Prostate gland (tissue), 2 donors: ENCODE data around the gene TAAR9.

Experiments
- CTCF ChIP-seq, 4 experiments: fragments of 200-600 bp in 2 of 4; fragments of 450-650 bp in 2 of 4; sonication (generic) in 2 of 4; IDR thresholded peaks; 1 replicate in 3 of 4; 2 replicates in 1 of 4; pipeline ENCODE4 v1.5.1; 2016 to 2019; ENCODE audit warnings: antibody characterized with exemption in 4 of 4, mild to moderate bottlenecking in 2 of 4, moderate library complexity in 2 of 4
- POLR2A ChIP-seq: fragments of 450-650 bp; IDR thresholded peaks from one replicate; pipeline ENCODE4 v1.6.1; 2016; ENCODE audit warnings: antibody characterized with exemption, mild to moderate bottlenecking

- no peak for TF ChIP-seq CTCF (IDR thresholded peaks at IDR 0.05)
- TF ChIP-seq POLR2A, result no peak
Measured at GRCh38 chr6:132506869-132507808, 30.9 kb upstream of the TAAR9 start.
